ENCODE measurements around the gene SHH.
"Not testable (repeated sequence)": the region's sequence is repeated elsewhere in the genome, so short reads cannot be mapped to it uniquely, and the experiment has no call there.

SHH gene

DNA sequence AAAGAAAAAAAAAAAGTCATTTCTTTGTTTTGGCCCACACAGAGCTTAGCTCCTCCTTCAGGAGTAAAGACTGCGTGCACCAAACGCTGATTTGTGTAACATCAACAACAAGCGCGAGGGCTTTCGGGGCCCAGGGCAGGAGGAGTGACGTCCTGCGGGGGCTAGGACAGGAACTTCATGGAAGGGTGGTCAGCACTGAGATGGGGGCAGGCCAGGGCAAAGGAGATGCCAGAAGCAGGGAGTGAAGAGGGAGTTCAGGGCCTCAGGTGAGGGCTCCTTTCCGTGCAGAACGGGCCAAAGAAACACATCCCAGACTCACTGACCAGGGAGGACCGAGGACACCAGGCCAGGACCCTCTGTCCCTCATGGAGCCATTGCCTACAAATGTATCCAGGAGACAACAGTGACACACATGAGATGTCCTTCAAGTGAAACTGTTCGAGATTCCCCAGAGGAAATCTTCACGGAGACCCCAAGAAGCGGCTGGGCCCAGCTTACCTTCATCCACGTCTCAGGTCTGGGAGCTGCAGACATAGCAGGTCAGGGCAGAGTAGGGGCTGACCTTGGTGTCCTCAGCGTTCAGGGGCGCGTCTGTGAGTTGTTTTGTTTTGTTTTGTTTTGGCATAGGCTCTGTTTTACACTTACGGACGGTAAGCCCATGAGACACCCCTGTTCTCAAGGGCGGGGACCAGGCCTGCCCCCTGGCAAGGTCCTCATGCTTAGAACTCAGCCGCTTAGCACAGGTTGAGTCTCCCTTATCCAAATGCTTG, 30.4 kb upstream of the SHH start:
- no peak for DNase-seq (ENCODE audit: low spot score)

DNA sequence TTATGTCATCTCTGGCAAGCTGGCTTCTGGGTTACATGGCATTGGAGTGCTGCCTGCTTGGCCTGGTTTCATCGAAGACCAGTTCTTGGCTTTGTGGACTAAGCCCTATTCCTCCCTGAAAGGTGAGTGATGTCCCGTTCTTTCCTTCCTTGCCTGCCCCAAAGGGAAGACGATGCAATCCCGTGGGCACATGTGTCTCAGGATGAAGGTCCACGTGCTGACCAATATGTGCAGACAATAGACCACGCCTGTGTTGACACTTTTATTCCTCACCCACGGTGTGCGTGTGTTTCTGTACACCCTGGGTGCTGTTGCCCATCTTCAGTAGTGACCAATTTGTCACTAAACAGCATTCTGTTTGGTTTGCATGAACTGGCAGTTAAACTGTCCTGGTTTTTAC, 28.6 kb upstream of the SHH start:
- DNase-seq (ENCODE audit: low spot score) = no peak

DNA sequence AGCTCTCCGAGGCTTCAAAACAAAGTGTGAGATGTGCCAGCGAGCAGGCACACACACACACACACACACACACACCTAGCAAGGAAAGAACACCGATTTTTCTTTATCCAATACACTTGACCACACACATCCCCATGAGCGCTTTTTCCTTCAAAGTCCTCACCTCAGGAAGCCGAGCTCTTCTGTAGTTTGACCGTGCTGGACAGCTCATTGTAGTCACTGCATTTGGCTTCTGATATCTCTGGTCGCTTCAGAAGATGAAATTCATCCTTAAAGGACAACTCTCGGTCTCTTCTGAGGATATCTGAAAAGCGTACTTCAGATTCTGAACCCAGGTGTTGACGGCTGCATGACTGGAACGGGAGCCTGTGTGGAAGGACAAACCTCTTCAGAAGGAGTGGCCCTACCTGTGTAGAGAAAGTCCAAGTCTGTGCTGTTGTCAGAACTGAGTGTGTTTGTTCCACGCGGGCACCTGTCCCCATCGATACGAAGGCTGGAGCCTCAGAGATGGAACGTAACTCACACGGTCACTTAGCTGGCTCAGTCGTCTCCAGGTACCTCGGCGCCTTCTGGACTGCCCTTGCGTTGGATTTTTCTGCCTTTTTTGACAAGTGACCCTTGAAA, 28.1 kb upstream of the SHH start:
- no peak for DNase-seq (ENCODE audit: low spot score)

DNA sequence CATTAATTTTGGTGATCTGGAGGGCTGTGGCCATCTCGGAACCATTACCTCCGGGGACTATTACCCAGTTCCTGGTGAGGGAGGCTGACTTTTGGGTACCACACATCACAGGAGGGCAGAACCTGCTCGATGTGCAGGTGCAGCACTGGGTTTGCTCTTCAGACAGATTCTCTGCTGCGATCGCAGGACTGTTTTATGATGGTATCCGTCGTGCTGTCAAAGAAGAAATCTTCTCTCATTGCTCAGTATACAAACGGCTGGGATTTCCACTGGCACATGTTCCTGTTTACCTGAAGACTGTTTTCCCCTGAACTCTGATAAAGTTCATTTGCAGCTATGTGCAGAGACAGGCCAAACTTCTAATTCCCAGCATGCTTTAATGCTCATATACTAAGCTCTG, 27.2 kb upstream of the SHH start:
- no peak for DNase-seq (ENCODE audit: low spot score)

DNA sequence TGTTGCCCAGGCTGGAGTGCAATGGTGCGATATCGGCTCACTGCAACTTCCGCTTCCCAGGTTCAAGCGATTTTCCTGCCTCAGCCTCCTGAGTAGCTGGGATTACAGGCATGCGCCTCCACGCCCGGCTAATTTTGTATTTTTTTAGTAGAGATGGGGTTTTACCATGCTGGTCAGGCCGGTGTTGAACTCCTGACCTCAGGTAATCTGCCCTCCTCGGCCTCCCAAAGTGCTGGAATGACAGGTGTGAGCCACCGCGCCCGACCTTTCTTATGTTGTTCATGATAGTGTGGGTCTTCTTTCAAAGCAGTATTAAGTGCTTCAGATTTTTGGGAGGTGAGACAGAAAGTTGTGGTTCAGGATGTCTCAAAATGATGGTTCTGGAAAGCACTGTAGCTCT, 26.0 kb upstream of the SHH start:
- not testable (repeated sequence) for DNase-seq (ENCODE audit: low spot score)

DNA sequence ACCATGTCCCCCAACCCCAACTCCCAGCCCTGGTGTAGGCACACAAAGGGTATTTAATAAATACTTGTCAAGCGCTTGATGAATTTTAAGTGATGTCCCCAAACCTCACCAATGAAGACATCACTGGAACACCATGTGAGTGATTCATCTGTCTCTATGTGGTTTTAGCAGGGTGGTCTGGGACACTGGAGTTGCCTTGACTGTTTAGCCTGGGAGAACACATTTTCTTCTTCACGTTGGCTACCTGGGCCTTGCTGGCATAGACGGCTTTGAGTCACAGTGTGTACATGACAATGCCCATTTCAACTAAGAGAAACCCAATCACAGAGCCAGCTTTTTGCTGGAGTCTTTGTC, 24.8 kb upstream of the SHH start:
- DNase-seq (ENCODE audit: low spot score) = no peak

DNA sequence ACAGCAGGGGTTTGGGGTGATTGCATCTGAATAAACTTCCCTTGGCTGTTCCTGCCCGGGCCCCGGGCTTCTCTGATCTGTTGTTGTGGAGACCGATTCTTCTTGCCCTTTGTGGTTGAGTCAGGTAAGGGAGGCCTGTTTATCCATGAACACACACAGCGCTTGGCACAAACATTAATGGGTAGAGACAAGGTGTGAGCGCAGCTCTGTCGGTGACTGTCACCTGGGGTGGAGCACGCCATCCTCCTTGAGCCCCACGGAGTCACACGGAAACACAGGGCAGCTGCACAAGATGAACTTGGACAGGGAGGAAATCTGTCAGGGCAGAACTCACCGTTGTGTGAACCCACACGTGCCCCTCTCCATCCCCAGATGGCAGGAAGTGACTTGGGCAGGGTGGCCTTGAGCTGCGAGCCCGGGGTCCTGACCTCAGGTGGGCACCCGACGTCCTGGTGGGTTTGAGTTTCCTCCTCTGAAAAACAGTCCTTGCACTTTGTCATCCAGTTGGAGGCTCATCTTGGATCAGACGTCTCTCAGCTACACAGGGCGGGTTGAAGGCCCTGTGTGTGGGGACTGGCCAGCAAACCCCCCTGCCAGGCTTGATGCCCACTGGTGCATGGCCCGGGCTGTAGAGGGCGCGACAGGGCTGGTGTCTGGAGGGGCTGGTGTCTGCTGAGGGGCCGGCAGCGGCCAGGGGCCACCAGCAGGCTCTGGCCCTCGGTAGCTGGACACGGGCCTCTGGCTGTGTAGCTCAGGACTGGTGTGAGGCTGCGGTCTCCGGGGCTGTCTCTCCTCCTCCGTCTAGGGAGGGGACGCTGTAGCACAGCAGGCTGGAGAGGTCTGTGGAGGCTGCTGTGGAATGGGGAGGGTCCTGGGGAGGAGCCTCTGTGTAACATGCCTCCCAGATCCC, 24.2 kb upstream of the SHH start:
- DNase-seq (ENCODE audit: low spot score) = no peak

DNA sequence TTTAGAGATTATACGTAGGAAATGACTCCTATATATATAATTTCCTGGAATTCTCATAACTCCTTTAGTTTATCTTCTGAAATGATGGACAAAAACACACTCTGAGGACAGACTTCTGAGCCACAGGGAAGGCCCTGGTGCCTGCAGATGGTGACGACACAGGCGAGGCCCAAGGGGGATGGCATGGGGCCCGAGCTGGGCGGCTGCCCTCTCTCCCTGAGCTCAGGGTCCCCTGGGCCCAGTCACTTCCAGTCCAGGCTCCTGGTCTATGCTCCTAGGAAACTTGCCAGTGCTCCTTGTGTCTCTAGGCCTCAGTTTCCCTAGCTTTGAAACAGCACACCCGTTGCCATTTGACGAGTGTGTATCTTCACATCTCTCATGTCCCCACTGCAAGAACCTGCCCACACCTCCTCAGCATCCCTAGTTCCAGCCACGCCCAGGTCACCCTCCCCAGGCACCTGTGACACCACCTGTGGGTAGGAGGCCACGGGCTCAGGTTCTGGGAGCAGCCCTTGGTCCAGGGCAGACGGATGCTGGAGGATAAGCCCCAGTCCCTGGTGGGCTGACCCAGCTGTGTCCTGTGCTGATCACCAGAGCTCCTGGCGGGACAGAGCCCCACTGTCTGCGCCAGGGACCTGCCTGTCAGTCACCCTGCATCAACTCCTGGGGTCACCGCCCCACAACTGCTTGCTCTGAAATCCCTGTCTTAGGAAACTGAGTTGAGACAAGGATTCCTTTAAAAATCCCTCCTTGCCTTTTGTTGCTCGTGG, 23.4 kb upstream of the SHH start:
- DNase-seq (ENCODE audit: low spot score) = no peak

DNA sequence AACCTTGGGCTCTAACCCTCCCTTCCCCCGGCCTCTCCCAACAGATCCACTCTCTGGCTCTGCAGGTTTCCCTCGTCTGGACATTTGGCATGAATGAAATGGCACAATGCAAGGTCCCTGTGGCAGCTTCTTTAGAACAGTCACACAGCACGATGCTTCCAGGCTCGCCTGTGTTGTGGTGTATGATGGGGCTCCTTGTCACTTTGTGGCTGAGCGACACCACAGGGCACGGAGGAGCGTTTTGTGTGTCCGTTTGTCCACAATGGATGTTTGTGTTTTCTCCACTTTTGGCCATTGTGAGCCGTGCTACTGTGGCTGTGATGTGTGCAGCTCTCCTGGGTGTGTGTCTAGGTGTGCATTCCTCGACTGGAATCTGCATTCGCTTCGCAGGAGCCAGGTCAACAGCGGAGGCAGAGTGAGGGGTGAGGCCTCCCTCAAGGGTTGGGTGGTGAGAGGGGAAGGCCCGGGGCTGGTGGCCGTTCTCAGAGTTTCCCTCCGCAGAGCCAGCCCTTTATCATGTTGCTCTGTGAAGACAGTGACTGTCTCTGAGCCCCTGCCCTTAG, 22.3 kb upstream of the SHH start:
- no peak for DNase-seq (ENCODE audit: low spot score)

DNA sequence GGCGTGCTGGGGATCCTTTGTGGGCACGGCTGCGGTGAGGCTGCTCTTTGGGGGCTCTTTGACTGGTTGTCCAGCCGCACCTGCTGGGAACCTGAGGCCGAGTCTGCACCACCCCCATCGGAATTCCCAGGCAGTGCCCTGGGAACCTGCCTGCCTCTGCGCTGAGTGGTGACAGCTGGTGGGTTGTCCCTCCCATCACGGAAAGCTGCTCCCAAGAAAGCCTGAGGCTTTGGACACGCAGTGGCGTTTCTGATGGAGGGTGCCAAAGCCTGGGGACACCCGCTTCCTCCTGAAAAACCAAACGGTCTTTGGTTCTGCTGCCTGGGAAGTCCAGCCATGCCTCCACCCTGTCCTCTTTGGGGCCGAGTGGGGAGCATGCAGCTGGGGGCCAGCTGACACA, 21.4 kb upstream of the SHH start:
- DNase-seq (ENCODE audit: low spot score) = no peak

DNA sequence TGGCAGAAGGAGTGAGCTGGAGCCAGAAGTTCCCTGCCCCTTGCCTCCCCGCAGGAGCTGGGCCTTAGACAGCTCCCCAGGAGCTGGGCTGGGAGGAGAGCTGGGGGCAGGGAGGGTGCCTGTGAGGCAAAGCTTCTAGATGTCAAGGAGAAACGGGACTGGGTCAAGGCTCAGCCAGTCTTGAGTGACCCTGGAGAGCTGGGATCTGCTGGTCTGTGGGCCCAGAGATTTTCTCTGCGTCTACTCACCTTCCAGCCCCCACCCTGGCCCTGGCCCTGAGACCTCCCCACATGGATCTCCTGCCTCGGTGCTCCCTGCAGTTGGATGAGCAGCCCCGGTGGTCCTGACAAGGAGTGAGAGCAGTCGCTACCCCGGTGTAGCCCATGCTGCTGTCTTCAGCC, 20.3 kb upstream of the SHH start:
- no peak for DNase-seq (ENCODE audit: low spot score)

DNA sequence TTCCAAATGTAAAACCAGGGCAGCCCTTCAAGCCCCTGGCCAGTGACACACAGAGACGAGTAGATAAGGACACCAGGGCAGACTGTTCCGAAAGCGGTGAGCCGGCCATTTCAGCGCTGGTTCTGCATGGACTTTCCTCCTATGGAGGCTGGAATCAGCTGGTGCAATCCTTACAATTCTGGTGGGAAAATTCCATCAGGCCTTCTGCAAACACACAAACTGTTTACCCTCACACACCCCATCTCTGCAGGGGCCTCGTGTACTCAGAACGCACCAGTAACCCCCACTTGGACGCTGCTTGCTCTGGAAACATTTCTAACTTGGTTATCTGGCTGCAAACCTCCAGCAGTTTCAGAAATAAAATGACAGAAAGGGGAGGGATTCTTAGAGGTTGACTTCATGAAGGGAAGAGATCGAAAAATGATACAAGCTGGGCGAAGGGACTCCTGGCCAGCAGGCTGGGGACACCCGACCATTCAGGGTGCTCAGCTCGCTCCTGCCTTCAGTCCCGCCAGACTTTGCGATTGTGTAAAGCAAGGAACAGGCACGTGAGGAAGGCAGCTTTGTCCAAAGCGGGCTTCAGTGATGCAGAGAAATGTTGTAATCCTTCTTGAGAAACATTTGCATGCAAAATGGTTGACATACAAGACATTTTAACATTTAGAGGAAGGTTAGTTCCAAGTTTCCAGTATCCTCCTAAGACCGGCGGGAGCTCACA, 19.7 kb upstream of the SHH start:
- DNase-seq (ENCODE audit: low spot score) = no peak

DNA sequence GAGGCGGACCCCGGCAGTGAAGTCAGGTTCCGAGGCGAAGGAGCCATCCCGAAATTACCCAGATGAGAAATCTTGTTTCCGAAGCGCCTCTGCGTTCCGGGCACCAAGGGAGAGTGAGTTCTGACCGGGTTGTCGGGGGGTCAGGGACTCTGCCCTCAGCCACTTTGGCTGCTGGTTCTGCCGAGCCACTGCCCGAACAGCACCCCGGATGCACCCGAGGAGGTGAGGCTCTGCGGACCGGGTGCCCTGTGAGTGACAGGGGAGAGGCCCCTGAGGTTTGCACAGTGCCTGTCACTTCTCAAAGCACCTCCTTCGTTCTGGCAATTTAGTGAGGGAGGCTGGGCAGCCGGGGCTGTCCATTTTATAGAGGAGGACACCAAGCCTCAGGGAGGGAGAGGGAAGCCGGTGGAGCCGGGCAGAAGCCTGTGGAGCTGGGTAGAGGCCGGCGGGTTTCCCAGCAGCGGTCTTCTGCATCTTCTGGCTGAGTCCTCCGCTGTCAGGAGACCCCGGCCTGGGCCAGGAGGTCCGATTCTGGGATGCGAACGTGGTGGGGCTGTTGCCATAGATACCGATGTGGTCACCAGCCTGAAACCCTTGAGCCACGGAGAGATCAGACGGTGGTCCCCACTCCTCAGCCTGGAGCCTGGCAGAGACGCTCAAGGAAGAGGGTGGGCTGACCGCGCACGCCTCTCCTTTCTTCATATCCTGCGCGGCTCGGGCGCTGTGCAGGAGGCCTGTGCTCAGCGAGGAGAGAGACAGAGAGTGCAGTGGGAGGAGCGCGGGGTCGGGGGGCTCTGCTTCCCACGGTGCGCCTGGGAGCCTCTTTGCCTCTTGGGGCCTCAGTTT, 18.9 kb upstream of the SHH start:
- no peak for DNase-seq (ENCODE audit: low spot score)

DNA sequence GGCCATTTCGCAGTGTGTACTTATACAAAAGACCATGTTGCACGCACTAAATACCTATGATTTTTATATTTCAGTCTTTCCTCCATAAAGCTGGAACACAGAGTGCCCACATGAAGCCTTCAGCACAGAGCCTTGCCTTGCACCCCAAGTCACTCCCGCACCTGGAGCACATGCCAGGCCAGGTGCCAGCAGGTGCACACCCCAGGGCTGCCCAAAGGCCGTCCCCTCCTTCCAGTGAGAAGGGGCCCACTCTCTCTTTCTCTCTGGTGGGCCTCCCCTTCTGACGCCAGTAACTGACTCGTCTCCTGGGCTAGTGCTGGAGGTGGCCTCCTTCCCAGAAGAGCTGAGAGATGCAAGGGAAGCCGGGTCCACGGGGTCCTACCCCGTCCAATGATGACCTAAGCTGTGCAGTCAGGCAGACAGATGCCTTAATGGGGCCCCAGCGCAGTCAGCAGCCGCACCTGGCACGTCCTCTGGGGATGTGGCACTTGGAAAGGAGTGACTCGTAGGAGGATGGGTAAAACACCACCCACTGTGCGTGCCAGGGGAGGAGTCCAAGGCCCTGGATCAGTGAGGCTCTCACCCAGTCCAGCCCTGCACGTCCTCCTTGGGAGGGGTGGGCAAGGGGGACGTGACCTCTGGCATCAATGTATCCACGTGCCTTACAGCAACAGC, 17.7 kb upstream of the SHH start:
- DNase-seq (ENCODE audit: low spot score) = peak; percentile 76

DNA sequence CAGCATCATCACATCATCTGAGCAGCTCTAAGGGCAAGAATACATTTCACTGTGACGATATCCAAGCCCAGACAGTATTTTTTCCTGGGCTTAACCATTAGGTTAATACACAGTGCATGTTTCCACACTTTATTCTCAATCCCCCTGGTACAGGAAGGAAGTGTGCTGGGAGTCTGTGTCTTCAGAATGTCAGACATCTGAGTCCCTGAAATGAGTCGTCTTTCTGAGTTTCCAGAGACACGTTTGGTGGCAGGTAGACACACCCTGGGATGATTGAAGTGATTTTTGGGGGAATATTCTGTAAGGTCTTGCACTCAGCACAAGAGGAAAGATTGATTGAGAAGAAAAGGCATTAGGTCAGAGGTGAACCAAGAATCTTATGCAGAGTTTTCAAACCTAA, 13.1 kb upstream of the SHH start:
- DNase-seq (ENCODE audit: low spot score) = peak; percentile 54

DNA sequence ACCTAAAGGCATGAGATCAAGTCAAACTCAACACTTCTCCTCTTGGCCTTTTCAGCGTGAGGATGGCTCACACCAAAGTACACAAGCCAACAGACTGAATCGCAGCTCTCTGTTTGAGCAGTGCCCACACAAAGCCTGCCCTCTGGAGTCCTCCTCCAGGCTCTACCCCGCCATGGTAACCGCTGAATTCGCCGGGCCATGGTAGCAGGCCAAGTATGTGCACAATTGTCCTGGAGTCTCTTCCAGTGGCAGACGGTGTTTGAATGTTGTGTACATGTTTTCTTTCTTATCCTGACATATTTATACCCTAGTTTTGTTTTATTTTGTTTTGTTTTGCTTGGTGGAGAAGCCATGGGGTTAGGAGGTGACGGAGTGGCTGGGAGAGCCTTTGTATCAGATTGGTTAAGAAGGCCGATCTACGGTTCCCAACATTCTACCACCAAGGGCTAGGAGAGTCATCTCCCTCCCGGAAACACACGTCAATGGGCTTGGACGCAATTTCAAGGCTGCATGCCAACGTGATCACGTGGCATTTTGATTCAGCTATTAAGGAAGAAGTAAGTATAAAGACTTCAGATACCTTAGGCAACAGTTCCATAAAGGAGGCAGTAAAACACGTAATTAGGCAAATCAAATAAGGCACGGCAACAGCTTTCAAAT, 12.1 kb upstream of the SHH start:
- DNase-seq (ENCODE audit: low spot score) = peak; percentile 80

DNA sequence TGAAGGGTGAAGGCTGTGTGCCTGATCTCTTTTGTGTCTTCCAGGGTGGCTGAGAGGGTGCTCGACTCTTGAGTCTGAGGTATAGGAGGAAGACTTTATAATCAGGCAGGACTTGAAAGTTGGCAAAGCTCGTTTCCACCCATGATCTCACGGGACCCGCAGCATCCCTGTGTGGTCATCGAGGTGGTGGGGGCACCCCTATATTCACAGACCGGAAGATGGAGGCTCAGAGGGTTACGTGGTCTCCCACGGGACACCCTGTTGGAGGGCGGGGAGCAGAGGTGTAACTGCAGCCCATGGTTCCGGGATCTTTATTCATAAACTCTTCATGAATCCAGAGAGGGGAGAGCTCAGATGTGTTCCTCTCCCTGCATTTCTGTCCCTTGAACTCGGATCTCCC, 9.6 kb upstream of the SHH start:
- DNase-seq (ENCODE audit: low spot score) = no peak

DNA sequence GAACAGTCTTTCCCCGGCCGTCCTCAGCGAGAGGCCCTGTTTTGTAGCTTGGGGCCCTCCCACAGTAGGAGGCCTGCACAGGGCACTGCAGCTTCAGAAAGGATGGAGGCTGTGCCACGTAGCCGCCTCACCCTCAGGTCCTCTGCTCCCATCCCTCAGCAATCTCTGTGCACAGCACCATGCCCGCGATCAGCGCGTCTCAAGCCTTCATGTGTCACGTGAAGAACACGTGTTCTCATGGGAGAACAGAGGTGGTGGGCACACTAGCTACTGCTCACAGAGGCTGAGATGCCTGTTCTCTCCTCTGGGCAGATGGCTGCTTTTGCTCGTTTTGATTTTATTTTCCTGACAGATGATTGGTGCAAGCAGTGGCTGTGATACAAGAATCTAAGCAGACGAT, 8.5 kb upstream of the SHH start:
- DNase-seq (ENCODE audit: low spot score) = no peak

DNA sequence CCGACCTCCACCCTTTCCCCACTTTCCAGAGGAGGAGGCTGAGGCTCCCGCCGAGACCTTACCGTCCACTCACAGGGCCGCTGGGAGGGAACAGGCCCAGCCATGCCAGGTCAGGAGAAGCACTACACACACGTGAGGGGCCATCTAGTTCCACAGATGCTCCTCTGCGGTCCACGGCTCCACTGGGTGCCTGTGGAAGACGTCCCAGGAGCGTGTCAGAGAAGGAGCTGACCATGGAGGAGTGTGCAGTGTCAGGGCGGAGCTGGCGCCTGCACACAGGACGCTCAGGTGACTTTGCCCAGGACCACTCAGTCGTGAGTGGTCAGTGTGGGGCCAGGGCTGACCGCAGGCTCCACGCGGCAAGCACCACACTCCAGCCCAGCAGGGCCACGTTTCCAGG, 8.0 kb upstream of the SHH start:
- DNase-seq (ENCODE audit: low spot score) = no peak
